ENCODE data around the gene SGMS1. TPM values are rescaled to one million over a fixed set of nuclear protein-coding genes. Genes with fewer than 3 reads are reported as not detected.

SGMS1 gene
- polyA plus RNA-seq, 1 of the 3 experiments (the other 2 are of a cell fraction) = 6.3 TPM

DNA sequence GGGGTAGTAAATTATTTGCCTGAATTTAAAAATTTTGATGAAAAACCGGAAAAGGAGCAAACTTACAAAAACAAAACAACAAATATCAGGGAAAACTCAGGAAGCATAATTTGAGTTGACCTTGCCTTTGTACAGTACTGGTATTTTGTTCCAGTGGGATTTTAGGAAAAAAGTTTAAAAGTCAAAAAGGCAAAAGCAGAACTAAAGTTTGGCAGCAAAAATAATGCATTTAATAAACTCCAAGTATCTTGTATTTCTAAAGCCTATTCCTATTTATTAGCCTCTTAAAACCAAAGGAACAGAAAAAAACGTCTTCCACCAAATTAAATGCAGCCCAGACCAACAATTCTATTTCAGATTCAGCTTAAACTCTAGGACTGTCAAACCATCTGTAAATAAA lies 281.8 kb downstream of the SGMS1 start (continued):
- TF ChIP-seq, protein P1, sequence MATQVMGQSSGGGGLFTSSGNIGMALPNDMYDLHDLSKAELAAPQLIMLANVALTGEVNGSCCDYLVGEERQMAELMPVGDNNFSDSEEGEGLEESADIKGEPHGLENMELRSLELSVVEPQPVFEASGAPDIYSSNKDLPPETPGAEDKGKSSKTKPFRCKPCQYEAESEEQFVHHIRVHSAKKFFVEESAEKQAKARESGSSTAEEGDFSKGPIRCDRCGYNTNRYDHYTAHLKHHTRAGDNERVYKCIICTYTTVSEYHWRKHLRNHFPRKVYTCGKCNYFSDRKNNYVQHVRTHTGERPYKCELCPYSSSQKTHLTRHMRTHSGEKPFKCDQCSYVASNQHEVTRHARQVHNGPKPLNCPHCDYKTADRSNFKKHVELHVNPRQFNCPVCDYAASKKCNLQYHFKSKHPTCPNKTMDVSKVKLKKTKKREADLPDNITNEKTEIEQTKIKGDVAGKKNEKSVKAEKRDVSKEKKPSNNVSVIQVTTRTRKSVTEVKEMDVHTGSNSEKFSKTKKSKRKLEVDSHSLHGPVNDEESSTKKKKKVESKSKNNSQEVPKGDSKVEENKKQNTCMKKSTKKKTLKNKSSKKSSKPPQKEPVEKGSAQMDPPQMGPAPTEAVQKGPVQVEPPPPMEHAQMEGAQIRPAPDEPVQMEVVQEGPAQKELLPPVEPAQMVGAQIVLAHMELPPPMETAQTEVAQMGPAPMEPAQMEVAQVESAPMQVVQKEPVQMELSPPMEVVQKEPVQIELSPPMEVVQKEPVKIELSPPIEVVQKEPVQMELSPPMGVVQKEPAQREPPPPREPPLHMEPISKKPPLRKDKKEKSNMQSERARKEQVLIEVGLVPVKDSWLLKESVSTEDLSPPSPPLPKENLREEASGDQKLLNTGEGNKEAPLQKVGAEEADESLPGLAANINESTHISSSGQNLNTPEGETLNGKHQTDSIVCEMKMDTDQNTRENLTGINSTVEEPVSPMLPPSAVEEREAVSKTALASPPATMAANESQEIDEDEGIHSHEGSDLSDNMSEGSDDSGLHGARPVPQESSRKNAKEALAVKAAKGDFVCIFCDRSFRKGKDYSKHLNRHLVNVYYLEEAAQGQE (IDR thresholded peaks at IDR 0.05; ENCODE audit: low read depth, low read length) = no peak

DNA sequence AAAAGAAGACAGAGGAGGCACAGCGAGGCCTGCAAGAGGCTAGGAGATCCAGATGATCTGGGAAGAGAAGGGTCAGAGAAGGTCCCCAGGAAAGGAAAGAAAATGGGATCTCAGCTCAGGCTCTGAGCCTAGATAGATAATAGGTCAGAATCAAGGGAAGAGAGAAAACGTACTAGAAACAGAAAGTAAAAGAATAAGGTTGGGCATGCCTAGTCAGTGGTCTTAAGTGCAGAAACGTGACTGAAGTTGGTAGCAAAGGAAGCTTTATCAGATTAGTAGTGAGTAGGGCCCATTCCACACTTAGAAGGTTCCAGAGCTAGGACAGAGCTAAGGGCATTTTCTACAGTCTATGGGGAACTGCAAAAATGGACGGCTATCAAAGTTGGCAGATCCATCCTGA lies 287.6 kb downstream of the SGMS1 start:
- CTCF ChIA-PET = interaction anchor here (1.4 kb wide), 1 partner anchor 13 kb away, joined by 4 read pairs; no protein-coding TSS in a partner anchor
- H3K4me2 ChIP-seq = no peak overlapping the region
- no peaks in the 10 kb centered on the region; the same call in 1 of the 2 replicates for H3K79me2 ChIP-seq (ENCODE audit: insufficient read depth)
- no peaks in the 10 kb centered on the region for H3F3A ChIP-seq (replicated peaks; ENCODE audit: insufficient read depth)
- H3K4me1 ChIP-seq (ENCODE audit: control insufficient read depth in 1 of 2, insufficient read depth in 2 of 2, low read depth in 1 of 2, low read length in 1 of 2) = no peaks in the 10 kb centered on the region
- no peak overlapping the region for H2AFZ ChIP-seq (ENCODE audit: low read depth)
- H3K36me3 ChIP-seq (replicated peaks in 1 of 2; ENCODE audit: control insufficient read depth in 1 of 2, insufficient read depth in 2 of 2, low read length in 1 of 2) = peaks cover 3 to 5% of the 10 kb centered on the region in 2 experiments
- H3K9ac ChIP-seq = no peak overlapping the region
- H3K9me2 ChIP-seq = no peaks in the 10 kb centered on the region
- no peak for TF ChIP-seq TAF1 (IDR thresholded peaks at IDR 0.05; ENCODE audit: borderline replicate concordance, low read depth, low read length)
- POLR2A ChIA-PET = no interaction called here
- DNase-seq = no peak
- H3K4me3 ChIP-seq (ENCODE audit: low read depth in 2 of 2, low read length in 1 of 2) = no peak overlapping the region
- 92% methylated on average over 4 of the region's 4 CpGs for WGBS (ENCODE audit: low lambda C conversion rate)
- no peaks in the 10 kb centered on the region for H3K9me3 ChIP-seq
- no peaks in the 10 kb centered on the region for H3K27me3 ChIP-seq (ENCODE audit: insufficient read depth)
- no peak overlapping the region for H3K27ac ChIP-seq (ENCODE audit: low read depth in 2 of 2, low read length in 1 of 2)
- no peaks in the 10 kb centered on the region for H4K20me1 ChIP-seq (ENCODE audit: insufficient read depth)

DNA sequence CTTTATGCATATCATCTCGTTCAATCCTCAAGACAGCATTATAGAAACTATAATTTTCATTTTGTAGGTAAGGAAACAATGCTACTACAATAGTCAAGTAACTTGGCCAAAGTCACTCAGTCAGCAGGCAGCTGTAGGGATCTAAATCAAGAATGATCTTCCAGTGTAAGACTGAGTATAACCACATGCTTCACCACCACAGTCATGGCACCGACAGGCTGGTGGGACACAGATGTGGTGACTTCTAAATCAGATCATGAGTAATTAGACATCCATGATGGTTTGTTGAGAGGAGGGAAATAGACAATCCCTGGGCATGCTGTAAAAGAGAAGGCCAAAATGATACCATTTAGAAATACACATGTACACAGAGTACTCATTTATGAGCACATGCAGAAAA lies 288.4 kb downstream of the SGMS1 start:
- Histone ChIP-seq H3K27ac (ENCODE audit: low read depth in 2 of 2, low read length in 1 of 2) (no peak overlapping the region), H3K36me3 (replicated peaks in 1 of 2; ENCODE audit: control insufficient read depth in 1 of 2, insufficient read depth in 2 of 2, low read length in 1 of 2) (peaks cover 0 to 3% of the 10 kb centered on the region in 2 experiments), H3K27me3 (ENCODE audit: insufficient read depth) (no peaks in the 10 kb centered on the region), H3K9me2 (no peaks in the 10 kb centered on the region), H3K79me2 (ENCODE audit: insufficient read depth) (no peaks in the 10 kb centered on the region; the same call in 1 of the 2 replicates), H3K9ac (no peak overlapping the region), H3K4me1 (ENCODE audit: control insufficient read depth in 1 of 2, insufficient read depth in 2 of 2, low read depth in 1 of 2, low read length in 1 of 2) (no peaks in the 10 kb centered on the region), H3K4me3 (ENCODE audit: low read depth in 2 of 2, low read length in 1 of 2) (no peak overlapping the region), H2AFZ (ENCODE audit: low read depth) (no peak overlapping the region), H3F3A (replicated peaks; ENCODE audit: insufficient read depth) (no peaks in the 10 kb centered on the region), H4K20me1 (ENCODE audit: insufficient read depth) (no peaks in the 10 kb centered on the region), H3K9me3 (no peaks in the 10 kb centered on the region), H3K4me2 (no peak overlapping the region)
- 79% methylated on average over 2 of the region's 2 CpGs for WGBS (ENCODE audit: low lambda C conversion rate)
- ChIA-PET CTCF (interaction anchor here (1.4 kb wide), 1 partner anchor 12 kb away, joined by 4 read pairs; no protein-coding TSS in a partner anchor), POLR2A (no interaction called here)
- DNase-seq = no peak
- TF ChIP-seq, protein P1 (IDR thresholded peaks at IDR 0.05; ENCODE audit: low read depth, low read length) = no peak
- TF ChIP-seq GATA2 (CRISPR knock-in tag; IDR thresholded peaks at IDR 0.05) (no peak), POLR2AphosphoS5 (IDR thresholded peaks at IDR 0.05; ENCODE audit: low read depth, low read length) (no peak), YY1 (IDR thresholded peaks at IDR 0.05; ENCODE audit: low read depth) (no peak), CHD2 (IDR thresholded peaks at IDR 0.05; ENCODE audit: low read length, partially characterized antibody) (no peak), FOSL2 (IDR thresholded peaks at IDR 0.05; ENCODE audit: borderline replicate concordance, low read depth) (no peak), EZH2phosphoT487 (IDR thresholded peaks at IDR 0.05; ENCODE audit: borderline replicate concordance, low read depth) (no peak), MXI1 (IDR thresholded peaks at IDR 0.05; ENCODE audit: low read depth, low read length) (no peak), SMC3 (IDR thresholded peaks at IDR 0.05; ENCODE audit: low read depth, low read length) (no peak), RAD21 (IDR thresholded peaks at IDR 0.05; ENCODE audit: low read length) (no peak), FOXM1 (IDR thresholded peaks at IDR 0.05; ENCODE audit: low read depth) (no peak)
- TF ChIP-seq, protein P2, sequence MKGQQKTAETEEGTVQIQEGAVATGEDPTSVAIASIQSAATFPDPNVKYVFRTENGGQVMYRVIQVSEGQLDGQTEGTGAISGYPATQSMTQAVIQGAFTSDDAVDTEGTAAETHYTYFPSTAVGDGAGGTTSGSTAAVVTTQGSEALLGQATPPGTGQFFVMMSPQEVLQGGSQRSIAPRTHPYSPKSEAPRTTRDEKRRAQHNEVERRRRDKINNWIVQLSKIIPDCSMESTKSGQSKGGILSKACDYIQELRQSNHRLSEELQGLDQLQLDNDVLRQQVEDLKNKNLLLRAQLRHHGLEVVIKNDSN (IDR thresholded peaks at IDR 0.05; ENCODE audit: borderline replicate concordance, low read depth) = no peak
- TF ChIP-seq, protein P3, sequence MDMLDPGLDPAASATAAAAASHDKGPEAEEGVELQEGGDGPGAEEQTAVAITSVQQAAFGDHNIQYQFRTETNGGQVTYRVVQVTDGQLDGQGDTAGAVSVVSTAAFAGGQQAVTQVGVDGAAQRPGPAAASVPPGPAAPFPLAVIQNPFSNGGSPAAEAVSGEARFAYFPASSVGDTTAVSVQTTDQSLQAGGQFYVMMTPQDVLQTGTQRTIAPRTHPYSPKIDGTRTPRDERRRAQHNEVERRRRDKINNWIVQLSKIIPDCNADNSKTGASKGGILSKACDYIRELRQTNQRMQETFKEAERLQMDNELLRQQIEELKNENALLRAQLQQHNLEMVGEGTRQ (IDR thresholded peaks at IDR 0.05; ENCODE audit: borderline replicate concordance, low read depth, low read length) = no peak
- TF ChIP-seq, protein P4, sequence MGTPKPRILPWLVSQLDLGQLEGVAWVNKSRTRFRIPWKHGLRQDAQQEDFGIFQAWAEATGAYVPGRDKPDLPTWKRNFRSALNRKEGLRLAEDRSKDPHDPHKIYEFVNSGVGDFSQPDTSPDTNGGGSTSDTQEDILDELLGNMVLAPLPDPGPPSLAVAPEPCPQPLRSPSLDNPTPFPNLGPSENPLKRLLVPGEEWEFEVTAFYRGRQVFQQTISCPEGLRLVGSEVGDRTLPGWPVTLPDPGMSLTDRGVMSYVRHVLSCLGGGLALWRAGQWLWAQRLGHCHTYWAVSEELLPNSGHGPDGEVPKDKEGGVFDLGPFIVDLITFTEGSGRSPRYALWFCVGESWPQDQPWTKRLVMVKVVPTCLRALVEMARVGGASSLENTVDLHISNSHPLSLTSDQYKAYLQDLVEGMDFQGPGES (IDR thresholded peaks at IDR 0.05; ENCODE audit: low read depth, low read length) = no peak
